ENCODE results near the gene IFITM1.

DNA sequence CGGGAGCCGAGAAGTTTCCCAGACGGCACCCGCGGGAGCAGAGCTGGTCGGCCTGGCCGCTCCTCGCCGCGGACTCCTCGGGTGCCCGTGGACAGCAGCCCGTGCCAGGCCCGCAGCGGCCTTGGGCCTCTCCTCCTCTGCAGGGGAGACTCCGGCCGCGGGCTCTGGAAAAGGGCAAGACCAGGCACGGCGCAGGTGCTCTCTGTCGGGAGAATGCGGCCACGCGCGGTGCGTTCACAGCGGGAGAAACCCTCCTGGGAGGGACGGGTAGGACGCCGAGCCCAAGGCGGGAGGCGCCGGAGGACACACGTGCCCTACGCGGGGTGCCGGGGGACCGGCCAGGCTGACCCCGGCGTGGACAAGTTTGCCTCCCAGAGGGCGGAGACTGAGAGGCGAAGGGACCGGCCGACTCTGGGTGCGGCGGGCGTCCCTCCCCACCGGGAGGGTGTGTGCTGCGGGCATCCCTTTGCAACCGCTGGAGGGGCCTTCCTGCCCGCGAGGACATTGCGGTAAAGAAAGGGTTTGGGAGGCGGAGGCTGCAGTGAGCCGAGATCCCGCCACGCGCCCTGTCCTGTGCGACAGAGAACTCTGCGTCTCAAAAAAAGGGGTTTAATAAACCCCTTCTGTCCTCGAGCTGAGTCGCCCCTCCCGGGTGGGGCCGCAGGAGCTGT is 2.3 kb downstream of the IFITM1 start:
- TF ChIP-seq, protein P1, sequence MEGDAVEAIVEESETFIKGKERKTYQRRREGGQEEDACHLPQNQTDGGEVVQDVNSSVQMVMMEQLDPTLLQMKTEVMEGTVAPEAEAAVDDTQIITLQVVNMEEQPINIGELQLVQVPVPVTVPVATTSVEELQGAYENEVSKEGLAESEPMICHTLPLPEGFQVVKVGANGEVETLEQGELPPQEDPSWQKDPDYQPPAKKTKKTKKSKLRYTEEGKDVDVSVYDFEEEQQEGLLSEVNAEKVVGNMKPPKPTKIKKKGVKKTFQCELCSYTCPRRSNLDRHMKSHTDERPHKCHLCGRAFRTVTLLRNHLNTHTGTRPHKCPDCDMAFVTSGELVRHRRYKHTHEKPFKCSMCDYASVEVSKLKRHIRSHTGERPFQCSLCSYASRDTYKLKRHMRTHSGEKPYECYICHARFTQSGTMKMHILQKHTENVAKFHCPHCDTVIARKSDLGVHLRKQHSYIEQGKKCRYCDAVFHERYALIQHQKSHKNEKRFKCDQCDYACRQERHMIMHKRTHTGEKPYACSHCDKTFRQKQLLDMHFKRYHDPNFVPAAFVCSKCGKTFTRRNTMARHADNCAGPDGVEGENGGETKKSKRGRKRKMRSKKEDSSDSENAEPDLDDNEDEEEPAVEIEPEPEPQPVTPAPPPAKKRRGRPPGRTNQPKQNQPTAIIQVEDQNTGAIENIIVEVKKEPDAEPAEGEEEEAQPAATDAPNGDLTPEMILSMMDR (IDR thresholded peaks at IDR 0.05; ENCODE audit: low read length), result no peak
- TF ChIP-seq EZH2 (IDR thresholded peaks at IDR 0.05; ENCODE audit: borderline replicate concordance, low read length), result no peak
